Right renal cortex interstitium (tissue), 3 donors: Measurements from ENCODE around the gene EPN1. TPM values are rescaled to one million over a fixed set of nuclear protein-coding genes. Genes with fewer than 3 reads are reported as not detected.

Source experiments
- DNase-seq, 3 donors: peaks; one replicate each; pipeline ENCODE4 v3.0.0-alpha.2; 2013; ENCODE audit warnings: low read depth in 3 of 3, low spot score in 2 of 3
- polyA plus RNA-seq, 3 donors: library from polyadenylated mRNA; unstranded; fragments of 120-200 nt; gene quantifications; one replicate each; pipeline ENCODE4 v1.2.1, GENCODE V29; 2013; ENCODE audit not compliant: insufficient read length in 3 of 3

EPN1 gene
- polyA plus RNA-seq, 3 donors: 82.7 to 104 (median 85.8) TPM

DNA sequence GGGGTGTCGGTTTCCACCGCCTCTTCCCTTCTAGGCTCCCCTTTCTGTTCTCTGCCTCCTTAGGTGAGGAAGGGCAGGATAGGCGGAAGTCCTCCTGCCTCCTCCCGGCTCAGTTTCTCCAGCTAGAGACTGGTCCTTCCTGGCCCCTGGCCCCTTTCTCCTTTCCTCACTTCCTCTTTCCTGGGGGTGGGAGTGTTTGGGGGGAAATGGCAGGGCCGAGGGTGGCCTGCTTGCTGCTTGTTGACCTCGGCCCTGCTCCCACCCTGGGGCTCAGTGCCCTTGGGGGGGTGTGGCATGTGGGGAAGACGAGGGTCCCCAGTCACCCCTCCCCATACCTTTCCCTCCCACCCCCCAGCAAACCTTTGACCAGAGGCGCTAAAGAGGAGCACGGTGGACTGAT is 15.2 kb upstream of the EPN1 start:
- no peak for DNase-seq

DNA sequence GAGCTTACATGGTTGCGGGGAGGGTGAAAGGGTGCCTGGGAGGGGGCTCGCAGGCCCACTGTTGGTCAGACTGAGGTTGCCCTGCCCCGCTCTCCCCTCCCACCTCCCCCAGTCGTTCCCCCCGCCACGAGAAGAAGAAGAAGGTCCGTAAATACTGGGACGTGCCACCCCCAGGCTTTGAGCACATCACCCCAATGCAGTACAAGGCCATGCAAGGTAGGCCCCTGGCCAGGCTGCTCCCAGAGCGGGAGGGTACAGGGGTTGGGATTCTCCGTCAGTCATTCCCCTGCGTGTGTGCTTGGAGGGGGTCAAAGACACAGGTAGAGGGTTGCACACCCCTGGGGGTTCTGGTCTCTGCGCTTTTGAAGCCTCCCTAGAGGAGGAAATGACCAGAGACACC is 14.6 kb upstream of the EPN1 start:
- no peak for DNase-seq

GRCh38 chr19:55660991-55661390 is 14.0 kb upstream of the EPN1 start:
- no peak for DNase-seq

- no peak for DNase-seq
These were observed 13.2 kb upstream of the EPN1 start for GRCh38 chr19:55661826-55662225.

DNA sequence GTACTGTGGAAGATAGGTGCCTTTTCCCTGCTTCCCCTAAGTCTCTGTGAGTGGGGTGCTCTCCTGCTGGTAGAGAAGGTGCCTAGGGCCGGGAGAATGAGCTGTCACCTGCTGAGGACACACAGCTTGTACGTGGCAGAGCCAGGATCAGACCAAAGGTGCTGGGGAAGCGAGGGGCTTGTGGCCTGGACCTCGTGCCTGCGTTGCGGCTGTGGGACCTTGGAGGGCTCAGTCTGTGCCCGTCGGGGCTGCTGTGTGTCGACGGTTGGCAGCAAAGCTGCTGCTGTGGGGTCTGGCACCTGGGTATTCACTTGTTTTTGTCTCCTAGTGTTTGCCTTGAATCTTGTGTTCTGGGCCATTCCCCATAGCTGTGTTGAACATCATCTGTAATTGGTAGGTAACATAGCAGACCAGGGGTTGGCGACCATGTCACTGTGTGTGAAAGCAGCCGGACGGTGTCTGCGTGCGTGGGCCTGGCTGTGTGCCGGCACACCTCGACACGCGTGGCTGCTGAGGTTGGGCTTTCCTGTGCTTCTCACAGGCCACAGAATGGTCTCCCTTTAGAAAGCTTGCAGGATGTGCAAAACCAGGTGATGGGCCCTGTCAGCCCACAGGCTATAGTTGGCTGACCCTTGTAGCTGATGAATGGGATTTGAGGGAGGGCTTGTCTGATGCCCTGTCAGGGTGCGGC is 11.0 kb upstream of the EPN1 start:
- no peak for DNase-seq

DNA sequence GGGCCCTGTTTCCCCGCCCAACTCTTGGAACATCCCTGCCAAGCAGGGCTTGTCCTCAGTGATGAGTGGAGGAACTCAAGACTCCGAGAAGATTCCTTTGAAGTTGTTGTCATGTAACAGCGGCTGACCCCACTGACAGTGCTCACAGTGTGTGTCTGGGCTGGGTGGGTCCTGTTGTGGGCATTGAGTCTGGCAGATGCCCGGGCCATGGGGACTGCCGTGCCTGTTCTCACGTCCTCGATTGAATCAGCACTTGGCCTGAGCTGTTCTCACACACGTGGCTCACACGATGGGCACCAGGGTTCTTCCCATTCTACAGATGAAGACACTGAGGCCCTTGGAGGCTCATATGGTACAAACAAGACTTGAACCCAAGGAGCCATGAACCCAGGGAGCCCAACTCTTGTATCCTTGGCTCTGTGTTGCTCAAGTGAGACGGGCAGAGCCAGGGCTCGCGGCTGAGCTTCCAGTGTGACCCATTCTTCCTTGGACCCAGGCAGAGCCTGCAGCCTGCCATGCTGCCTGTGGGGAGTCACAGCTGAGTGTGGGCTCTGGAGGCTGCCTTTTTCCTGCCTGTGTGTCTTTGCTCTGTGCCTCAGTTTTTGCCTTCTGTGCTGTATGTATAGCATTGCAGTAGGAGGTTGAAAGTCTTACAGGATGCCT is 8.6 kb upstream of the EPN1 start:
- no peak for DNase-seq

- no peak for DNase-seq
These were observed 8.0 kb upstream of the EPN1 start for GRCh38 chr19:55667006-55667381.

DNA sequence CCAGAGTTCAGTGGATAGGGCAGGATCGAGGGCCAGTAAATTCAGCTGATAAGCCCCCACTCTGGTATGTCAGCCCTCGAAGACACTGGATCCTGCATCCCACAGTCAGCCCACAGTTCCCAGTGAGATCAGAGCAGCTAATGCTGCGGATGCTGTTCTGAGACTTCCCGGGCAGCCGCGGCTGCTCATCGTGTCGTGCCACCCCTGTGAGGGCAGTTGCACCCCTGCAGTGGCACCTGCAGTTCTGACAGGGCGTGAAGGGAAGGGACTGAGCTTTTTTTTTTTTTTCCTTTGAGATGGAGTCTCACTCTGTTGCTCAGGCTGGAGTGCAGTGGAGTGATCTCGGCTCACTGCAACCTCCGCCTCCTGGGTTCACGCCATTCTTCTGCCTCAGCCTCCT is 7.5 kb upstream of the EPN1 start:
- no peak for DNase-seq

GRCh38 chr19:55667958-55668357 is 7.1 kb upstream of the EPN1 start:
- DNase-seq: no peak

- no peak for DNase-seq
These were observed 6.2 kb upstream of the EPN1 start for GRCh38 chr19:55668603-55669348.

DNA sequence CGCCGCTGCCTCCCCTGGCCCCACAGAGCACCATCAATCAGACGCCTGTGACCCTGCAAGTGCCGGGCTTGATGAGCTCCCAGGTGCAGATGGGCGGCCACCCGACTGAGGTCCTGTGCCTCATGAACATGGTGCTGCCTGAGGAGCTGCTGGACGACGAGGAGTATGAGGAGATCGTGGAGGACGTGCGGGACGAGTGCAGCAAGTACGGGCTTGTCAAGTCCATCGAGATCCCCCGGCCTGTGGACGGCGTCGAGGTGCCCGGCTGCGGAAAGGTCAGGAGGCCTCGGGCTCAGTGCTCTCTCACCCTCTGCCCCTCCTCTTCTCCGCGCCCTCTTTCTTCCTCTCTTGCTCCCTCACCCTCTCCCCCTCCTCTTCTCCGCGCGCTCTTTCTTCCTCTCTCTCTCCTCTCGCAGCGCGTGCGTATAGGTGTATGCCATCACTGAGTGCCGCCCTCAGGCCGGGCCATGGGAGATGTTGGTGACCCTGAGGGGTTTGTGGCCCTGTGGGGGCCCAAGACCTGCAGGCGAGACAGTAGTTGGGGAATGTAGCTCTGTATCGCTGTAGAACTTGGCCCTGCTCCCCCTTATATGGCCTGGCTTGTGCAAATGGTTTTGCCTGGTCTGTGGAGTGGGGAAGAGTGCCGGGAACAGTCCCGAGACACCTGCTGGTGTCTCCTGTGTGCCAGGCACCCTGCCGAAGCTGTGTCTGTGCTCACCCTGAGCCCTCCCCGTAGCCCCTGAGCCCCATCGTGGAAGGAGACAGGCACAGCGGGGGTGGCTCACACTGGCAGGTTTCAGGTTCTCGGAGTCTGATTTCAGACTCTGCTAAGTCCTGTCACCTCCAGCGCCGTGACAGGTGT is 5.4 kb upstream of the EPN1 start:
- no peak for DNase-seq

- no peak for DNase-seq
These were observed 4.6 kb upstream of the EPN1 start for GRCh38 chr19:55670280-55671053.

DNA sequence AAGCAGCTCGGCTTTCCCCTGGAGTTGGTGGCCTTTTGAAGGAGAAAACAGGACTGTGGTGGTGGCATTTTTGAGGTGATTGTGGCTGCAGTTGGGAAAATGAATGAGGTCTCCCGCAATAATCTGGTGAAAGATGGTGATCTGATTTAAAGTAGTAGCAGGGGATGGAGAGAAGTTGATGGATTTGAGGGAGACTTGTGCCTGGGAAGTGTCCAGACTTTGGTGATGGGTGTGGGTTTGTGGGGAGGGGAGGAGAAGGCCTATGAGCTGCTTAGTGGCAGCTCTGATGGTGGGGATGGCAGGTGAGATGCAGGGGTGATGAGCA is 4.0 kb upstream of the EPN1 start:
- DNase-seq: no peak

GRCh38 chr19:55672418-55672817 is 2.6 kb upstream of the EPN1 start:
- no peak for DNase-seq

GRCh38 chr19:55673465-55673864 is 1.6 kb upstream of the EPN1 start:
- DNase-seq: no peak

DNA sequence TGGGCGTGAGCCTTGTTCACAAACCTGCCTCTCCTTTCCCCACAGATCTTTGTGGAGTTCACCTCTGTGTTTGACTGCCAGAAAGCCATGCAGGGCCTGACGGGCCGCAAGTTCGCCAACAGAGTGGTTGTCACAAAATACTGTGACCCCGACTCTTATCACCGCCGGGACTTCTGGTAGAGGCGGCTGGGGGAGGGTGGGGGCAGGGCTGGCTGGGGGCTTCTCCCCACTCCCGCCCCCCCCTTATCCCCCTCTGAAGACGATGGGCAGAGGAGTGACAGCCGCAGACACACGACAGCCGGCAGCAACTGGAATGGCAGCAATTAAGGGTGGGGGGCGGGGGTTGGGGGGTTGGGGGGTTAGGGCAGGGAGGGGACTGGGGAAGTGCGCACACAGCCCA is 1.1 kb upstream of the EPN1 start:
- DNase-seq: no peak

GRCh38 chr19:55674459-55674840 is 576 bp upstream of the EPN1 start:
- DNase-seq: no peak

DNA sequence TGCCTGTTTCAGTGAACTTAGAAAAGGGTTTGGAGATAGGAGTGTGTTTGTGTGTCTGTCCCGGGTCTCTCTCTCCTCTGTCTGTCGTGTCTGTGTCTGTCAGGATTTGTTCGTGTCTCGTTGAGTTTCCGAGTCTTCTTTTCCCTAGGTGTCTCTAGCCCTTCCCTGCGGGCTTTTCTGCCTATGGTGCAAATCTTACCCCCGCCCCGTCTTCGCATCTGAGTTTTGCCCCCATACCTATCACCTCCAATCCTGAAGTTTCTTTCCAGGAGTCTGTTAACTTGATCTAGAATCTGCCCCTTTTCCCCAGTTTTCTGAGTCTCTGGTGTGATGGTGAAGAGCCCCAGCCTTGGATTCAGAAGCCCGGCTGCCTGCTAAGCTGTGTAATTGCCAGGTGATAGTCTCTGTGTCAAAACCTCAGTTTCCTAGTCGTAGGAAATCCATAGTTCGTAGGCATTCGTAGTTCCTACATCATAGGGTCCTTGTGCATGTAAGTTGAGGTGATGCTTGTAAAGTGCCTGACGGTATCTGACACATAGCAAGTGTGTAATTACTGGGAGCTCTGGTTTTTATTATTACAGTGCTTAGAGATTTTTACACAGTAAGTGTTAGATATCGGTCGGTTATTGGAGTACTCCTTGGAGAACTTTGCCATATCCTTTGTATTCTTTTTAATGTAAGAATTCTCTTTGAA is 782 bp downstream of the EPN1 start:
- DNase-seq: no peak

DNA sequence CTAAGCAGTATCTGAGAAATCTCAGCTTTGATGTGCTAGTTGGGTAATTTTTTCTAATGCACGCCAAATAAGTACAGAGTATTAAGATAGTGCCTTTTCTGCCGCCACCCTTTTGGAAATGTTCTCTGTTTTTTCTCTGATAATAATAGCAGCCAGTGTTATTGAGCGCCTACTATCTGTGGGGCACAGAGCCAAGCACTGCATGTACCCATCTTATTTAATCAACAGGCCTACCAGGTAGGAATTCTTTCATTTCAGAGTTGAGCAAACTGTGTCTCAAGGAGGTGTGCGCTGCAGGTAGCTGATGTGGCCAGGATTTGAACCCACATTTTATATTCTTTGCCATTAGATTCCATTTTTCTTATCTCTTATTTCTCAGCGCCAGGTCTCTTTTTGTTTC is 1.4 kb downstream of the EPN1 start:
- no peak for DNase-seq
